ENCODE data around the gene SIRPD. TPM values are rescaled to one million over a fixed set of nuclear protein-coding genes. Genes with fewer than 3 reads are reported as not detected.
"Not testable (repeated sequence)": the region's sequence is repeated elsewhere in the genome, so short reads cannot be mapped to it uniquely, and the experiment has no call there.

SIRPD gene
- total and polyA plus RNA-seq, 2 of the 8 experiments (the other 6 are each of a cell fraction or from before 2014, with no cell fraction given): not detected

DNA sequence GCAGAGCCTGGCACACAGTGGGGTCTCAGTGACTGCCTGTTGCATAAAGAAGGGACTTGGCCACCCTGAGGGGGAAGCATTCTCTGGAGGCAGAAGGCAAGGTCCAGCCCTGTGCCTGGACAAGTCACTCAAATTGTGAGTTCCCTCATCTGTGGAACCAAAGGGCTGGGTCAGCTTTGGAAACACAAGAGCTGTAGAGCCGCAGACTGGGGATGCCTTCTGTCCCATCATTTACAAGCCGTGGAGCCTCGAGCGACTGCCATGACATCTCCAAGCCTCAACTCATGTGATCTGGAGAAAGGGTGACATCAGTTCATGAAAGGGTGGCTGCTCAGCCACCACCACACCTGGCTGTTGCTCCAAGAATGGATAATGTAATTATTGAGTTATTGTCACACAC, 20.4 kb upstream of the SIRPD start (continued):
- TF ChIP-seq EZH2 (IDR thresholded peaks at IDR 0.05; ENCODE audit: low read depth, low read length, severe bottlenecking) (no peak), PHF8 (conservative IDR thresholded peaks at IDR 0.05; ENCODE audit: low read depth, low read length) (no peak), EGR1 (IDR thresholded peaks at IDR 0.05; ENCODE audit: borderline replicate concordance, low read depth, low read length) (no peak), RXRA (IDR thresholded peaks at IDR 0.05; ENCODE audit: insufficient read depth, low read depth, low read length) (no peak), CREB1 (IDR thresholded peaks at IDR 0.05) (no peak), NRF1 (IDR thresholded peaks at IDR 0.05; ENCODE audit: low read depth, low read length) (no peak)

DNA sequence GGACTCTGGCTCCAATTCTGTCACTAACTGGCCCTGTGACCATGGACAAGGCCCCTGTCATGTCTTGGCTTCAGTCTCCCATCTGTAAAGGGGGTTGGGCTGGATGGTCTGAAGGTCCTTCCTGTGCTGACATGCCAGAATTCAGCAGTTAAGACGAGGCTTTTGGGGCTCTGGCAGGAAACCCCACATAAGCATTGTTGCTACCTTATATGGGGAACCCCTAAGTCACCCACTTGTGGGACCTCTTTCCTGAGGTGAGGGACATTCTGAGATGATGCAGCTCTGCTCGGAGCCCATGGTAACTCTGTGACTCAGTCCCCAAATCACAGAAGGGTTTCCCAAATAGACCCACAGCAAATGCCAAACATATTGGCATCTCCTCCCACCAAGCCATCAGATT, 19.8 kb upstream of the SIRPD start:
- H3K79me2 ChIP-seq (ENCODE audit: control insufficient read depth in 1 of 2, insufficient read depth in 2 of 2, low read length in 2 of 2); H3K27ac ChIP-seq (ENCODE audit: low read depth, low read length); POLR2A ChIA-PET (ENCODE audit: partially characterized antibody); H3K14ac ChIP-seq (ENCODE audit: insufficient read length); H3K27me3 ChIP-seq (replicated peaks in 1 of 4; ENCODE audit: control insufficient read depth in 3 of 4, extremely low read depth in 1 of 4, insufficient read depth in 3 of 4, low read length in 3 of 4); H2AFZ ChIP-seq (ENCODE audit: low read length); H3K23ac ChIP-seq (ENCODE audit: insufficient read length); H3K79me1 ChIP-seq (ENCODE audit: low read depth, low read length); H2BK120ac ChIP-seq (replicated peaks; ENCODE audit: low read depth, low read length); H3K9ac ChIP-seq (replicated peaks in 1 of 4; ENCODE audit: extremely low read depth in 1 of 4, low read depth in 3 of 4, low read length in 3 of 4); H4K91ac ChIP-seq (replicated peaks; ENCODE audit: insufficient read length, low read length); FAIRE-seq; H3K23me2 ChIP-seq (ENCODE audit: low read depth, low read length); H4K5ac ChIP-seq (ENCODE audit: insufficient read length, low read depth, low read length); DNase-seq (ENCODE audit: low read depth in 1 of 2, low spot score in 2 of 2); H2BK15ac ChIP-seq (ENCODE audit: low read length); H3K56ac ChIP-seq (replicated peaks; ENCODE audit: insufficient read length, low read depth, low read length); H3K36me3 ChIP-seq (ENCODE audit: control insufficient read depth in 2 of 4, insufficient read depth in 4 of 4, low read length in 3 of 4); H3K4me2 ChIP-seq (ENCODE audit: insufficient read depth in 1 of 2, low read depth in 2 of 2, low read length in 2 of 2); H2AK5ac ChIP-seq (ENCODE audit: low read depth, low read length); H2BK12ac ChIP-seq (ENCODE audit: low read depth, low read length); H3K9me3 ChIP-seq (ENCODE audit: insufficient read depth in 2 of 2, low read depth in 1 of 2, low read length in 1 of 2); H3K18ac ChIP-seq (ENCODE audit: extremely low read depth, low read length); H4K20me1 ChIP-seq (replicated peaks in 1 of 2; ENCODE audit: control insufficient read depth in 1 of 2, insufficient read depth in 2 of 2, low read length in 2 of 2); H4K8ac ChIP-seq (ENCODE audit: extremely low read depth, insufficient read depth, low read length); H2BK20ac ChIP-seq (ENCODE audit: low read length); H3K4me3 ChIP-seq (ENCODE audit: extremely low read depth in 1 of 4, insufficient read depth in 2 of 4, low read depth in 3 of 4, low read length in 4 of 4); H3K4ac ChIP-seq (replicated peaks; ENCODE audit: insufficient read length, low read depth, low read length); H3K4me1 ChIP-seq (replicated peaks in 1 of 4; ENCODE audit: control insufficient read depth in 3 of 4, insufficient read depth in 4 of 4, low read length in 3 of 4); H2BK5ac ChIP-seq (ENCODE audit: low read depth, low read length): not testable (repeated sequence)
- 91% methylated on average over 2 of the region's 2 CpGs; no CpG with 5 or more reads in 1 of the 2 experiments for WGBS, 2 experiments (ENCODE audit: extremely low coverage in 1 of 2, insufficient coverage in 1 of 2, insufficient read length in 1 of 2, insufficient replicate concordance in 2 of 2, low coverage in 1 of 2, low lambda C conversion rate in 2 of 2, missing lambda C conversion rate in 1 of 2)
- CTCF ChIA-PET (ENCODE audit: partially characterized antibody): interaction anchor here (1.2 kb wide), 1 partner anchor 10 kb away, joined by 3 read pairs; no protein-coding TSS in a partner anchor

Measured in H1 (cell line).